BE2C (cell line): Measurements from ENCODE around the gene DCHS2.
"Not testable (repeated sequence)": the region's sequence is repeated elsewhere in the genome, so short reads cannot be mapped to it uniquely, and the experiment has no call there.

Source experiments
- DNase-seq: peaks from one replicate; pipeline ENCODE4 v3.0.0-alpha.2; 2020
- H3K27me3 ChIP-seq: fragments of 250-450 bp; sonication (Bioruptor Pico); 2 replicates; pipeline ENCODE4 v1.5.1; 2020; ENCODE audit warnings: mild to moderate bottlenecking
- H3K36me3 ChIP-seq: fragments of 250-450 bp; sonication (Bioruptor Pico); 2 replicates; pipeline ENCODE4 v1.5.1; 2020; ENCODE audit warnings: mild to moderate bottlenecking
- H3K4me1 ChIP-seq: fragments of 250-450 bp; sonication (Bioruptor Pico); 2 replicates; pipeline ENCODE4 v1.5.1; 2020
- H3K4me3 ChIP-seq: 2 replicates; pipeline ENCODE4 v1.5.1; 2011; ENCODE audit warnings: low read depth, low read length
- H3K9me3 ChIP-seq: fragments of 250-450 bp; sonication (Bioruptor Pico); 2 replicates; pipeline ENCODE4 v1.5.1; 2020
- TF ChIP-seq, protein P1 (sequence below): IDR thresholded peaks from 2 replicates; pipeline ENCODE4 v1.5.1; 2012; ENCODE audit warnings: mild to moderate bottlenecking, low read depth, low read length

Gene DCHS2

DNA sequence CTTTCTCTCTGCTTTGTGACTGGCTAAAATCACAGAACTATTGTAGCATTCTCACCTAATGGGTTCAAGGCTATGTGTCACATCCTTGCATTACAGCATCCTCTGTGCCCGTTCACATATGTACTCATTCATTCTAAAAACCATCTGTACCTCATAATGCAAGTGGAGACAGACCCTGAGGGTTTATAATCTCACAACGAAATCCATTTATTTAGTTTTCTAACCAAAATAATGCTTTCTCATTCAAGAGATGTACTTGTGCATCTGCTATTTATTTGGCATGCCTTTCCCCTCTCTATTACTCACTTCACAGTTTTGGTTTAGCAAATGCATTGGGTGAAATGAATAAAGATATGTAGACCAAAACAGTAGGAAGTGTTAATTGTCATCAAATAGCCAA is 261.5 kb downstream of the DCHS2 start:
- TF ChIP-seq, protein P1, sequence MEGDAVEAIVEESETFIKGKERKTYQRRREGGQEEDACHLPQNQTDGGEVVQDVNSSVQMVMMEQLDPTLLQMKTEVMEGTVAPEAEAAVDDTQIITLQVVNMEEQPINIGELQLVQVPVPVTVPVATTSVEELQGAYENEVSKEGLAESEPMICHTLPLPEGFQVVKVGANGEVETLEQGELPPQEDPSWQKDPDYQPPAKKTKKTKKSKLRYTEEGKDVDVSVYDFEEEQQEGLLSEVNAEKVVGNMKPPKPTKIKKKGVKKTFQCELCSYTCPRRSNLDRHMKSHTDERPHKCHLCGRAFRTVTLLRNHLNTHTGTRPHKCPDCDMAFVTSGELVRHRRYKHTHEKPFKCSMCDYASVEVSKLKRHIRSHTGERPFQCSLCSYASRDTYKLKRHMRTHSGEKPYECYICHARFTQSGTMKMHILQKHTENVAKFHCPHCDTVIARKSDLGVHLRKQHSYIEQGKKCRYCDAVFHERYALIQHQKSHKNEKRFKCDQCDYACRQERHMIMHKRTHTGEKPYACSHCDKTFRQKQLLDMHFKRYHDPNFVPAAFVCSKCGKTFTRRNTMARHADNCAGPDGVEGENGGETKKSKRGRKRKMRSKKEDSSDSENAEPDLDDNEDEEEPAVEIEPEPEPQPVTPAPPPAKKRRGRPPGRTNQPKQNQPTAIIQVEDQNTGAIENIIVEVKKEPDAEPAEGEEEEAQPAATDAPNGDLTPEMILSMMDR = no peak
- H3K27me3 ChIP-seq = no peaks in the 10 kb centered on the region
- no peaks in the 10 kb centered on the region for H3K36me3 ChIP-seq
- H3K4me3 ChIP-seq = no peak overlapping the region
- no peak for DNase-seq
- no peaks in the 10 kb centered on the region for H3K9me3 ChIP-seq
- H3K4me1 ChIP-seq = no peaks in the 10 kb centered on the region

DNA sequence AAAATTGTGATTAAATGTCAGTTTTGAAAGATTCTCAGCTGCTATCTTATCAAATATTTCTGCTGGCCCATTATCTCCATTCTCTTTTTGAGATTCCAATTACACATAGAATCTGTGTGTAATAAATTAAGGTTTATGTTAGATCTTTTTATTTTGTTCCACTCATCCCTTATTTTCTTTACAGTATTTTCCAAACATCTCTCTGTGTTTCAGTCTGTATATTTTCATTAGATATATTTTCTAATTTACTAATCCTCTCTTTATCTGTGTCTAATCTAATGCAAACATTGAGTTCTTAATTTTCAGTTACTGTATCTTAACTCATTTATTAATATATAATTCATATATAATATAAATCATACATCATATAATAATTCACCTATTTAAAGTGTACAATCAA is 268.7 kb downstream of the DCHS2 start:
- TF ChIP-seq, protein P1 = no peak
- no peak overlapping the region for H3K4me3 ChIP-seq
- H3K36me3 ChIP-seq = no peaks in the 10 kb centered on the region
- H3K9me3 ChIP-seq = no peaks in the 10 kb centered on the region
- H3K27me3 ChIP-seq = no peaks in the 10 kb centered on the region
- no peak for DNase-seq
- no peaks in the 10 kb centered on the region for H3K4me1 ChIP-seq

DNA sequence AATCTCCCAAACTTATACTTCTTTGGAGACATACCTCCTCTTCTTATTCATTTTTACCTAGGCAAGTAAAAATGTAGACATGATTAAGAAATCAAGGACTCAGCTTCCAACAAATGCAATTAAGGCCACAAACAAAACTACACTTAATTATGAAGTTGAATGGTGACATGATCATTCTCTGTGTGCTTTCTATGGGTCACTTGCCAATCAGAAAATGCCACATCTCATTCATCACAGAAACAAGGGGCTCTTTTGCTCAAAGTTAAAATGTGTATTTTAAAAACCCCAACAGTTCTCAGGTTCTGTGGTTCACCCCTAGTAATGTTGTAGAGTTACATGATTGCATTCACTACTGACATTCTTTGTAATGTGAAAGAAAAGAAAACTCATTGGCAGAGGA is 273.5 kb downstream of the DCHS2 start:
- Histone ChIP-seq H3K36me3 (no peaks in the 10 kb centered on the region), H3K4me3 (no peak overlapping the region), H3K9me3 (no peaks in the 10 kb centered on the region), H3K4me1 (no peaks in the 10 kb centered on the region), H3K27me3 (no peaks in the 10 kb centered on the region)
- DNase-seq = no peak
- TF ChIP-seq, protein P1 = no peak

DNA sequence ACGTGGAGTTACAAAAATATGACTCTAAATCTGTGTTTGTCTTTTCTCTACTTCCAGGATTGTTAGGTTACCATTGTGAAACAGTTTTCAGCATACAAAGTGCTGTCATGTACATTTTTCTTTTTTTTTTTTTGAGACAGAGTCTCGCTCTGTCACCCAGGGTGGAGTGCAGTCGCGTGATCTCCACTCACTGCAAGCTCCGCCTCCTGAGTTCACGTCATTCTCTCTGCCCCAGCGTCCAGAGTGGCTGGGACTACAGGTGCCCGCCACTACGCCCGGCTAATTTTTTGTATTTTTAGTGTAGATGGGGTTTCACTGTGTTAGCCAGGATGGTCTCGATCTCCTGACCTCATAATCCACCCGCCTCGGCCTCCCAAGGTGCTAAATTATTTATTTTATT is 274.2 kb downstream of the DCHS2 start:
- not testable (repeated sequence) for DNase-seq, H3K4me3 ChIP-seq, H3K27me3 ChIP-seq, H3K36me3 ChIP-seq, H3K9me3 ChIP-seq, H3K4me1 ChIP-seq

DNA sequence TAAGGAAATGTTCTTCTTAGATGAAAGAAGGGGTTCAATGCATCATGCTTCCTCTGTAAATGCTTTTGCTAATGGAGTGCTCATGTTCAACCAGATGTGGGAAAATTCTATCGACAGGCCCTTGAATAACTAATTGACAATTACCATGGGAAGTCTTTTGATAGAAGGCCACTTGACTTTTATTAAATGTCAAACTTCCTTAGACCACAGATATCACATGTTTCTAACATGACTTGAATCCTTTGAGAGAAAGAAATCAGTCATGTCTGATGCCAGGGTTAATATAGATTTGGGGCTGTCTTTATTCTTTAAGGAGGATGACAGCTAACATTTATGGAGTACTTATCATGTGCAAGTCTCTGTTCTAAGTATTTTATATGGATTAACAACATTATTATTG is 280.1 kb downstream of the DCHS2 start:
- DNase-seq = no peak
- Histone ChIP-seq H3K27me3 (no peaks in the 10 kb centered on the region), H3K36me3 (no peaks in the 10 kb centered on the region), H3K4me1 (no peaks in the 10 kb centered on the region), H3K4me3 (no peak overlapping the region), H3K9me3 (no peaks in the 10 kb centered on the region)
- TF ChIP-seq, protein P1 = no peak

DNA sequence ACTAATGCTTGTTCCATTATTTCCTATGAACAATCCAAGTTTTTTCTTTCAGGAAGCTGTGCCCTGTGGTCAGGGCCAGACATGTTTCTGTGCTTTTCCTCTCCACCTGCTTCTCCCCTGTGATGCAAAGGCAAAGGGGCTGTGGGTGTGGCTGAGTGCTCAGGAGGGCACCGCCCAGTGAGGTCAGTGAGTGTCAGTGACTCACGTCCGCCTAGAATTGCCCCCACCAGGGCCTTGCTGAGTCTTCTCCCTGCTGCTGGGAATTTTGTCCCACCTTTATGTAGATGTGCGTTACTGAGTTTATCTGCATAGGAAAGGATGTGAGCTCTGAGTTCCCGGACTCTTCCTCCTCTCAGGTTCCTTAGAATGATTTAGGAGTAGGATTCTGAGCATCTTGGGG is 283.2 kb downstream of the DCHS2 start:
- DNase-seq = no peak
- Histone ChIP-seq H3K4me3 (no peak overlapping the region), H3K27me3 (no peaks in the 10 kb centered on the region), H3K4me1 (no peaks in the 10 kb centered on the region), H3K36me3 (no peaks in the 10 kb centered on the region), H3K9me3 (no peaks in the 10 kb centered on the region)
- TF ChIP-seq, protein P1 = no peak

DNA sequence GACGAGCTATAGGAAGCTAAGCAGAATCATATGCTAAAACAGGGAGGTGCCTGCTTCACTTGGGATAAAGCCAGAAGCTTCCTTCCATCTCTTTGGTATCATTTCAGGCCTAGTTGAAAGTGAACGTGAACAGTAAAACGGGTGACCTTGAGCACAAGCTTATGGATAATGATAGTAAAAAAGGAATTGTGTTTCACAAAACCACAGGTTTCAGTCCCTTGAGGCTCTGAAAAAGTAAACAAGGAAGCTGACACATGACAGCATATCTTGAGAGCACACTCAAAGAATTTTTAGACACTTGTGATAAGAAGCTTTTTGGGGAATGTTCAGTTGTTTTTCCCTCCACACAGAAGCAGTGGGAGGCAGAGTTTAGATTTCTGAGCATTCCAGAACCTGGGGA is 286.1 kb downstream of the DCHS2 start:
- Histone ChIP-seq H3K9me3 (no peaks in the 10 kb centered on the region), H3K4me3 (no peak overlapping the region), H3K27me3 (no peaks in the 10 kb centered on the region), H3K4me1 (no peaks in the 10 kb centered on the region), H3K36me3 (no peaks in the 10 kb centered on the region)
- DNase-seq = no peak
- TF ChIP-seq, protein P1 = no peak
